A549 (cell line): ENCODE data around the gene AUH.

Source experiments
- CTCF ChIP-seq: fragments of >200 bp; sonication (Bioruptor Twin); formaldehyde crosslinking; IDR thresholded peaks from 3 replicates; pipeline ENCODE4 v1.5.1; 2016
- POLR2A ChIP-seq: IDR thresholded peaks from 2 replicates; pipeline ENCODE4 v1.6.1; 2012; ENCODE audit warnings: mild to moderate bottlenecking, low read length
- SMC3 ChIP-seq: fragments of >200 bp; sonication (Bioruptor Twin); formaldehyde crosslinking; IDR thresholded peaks from 3 replicates; pipeline ENCODE4 v1.6.1; 2018; ENCODE audit warnings: inconsistent platforms
- ZFP36 ChIP-seq: fragments of 450-650 bp; IDR thresholded peaks from 2 replicates; pipeline ENCODE4 v1.6.1; 2014; ENCODE audit warnings: borderline replicate concordance; ENCODE audit not compliant: partially characterized antibody

- TF ChIP-seq CTCF: no peak
- no peak for TF ChIP-seq SMC3
- no peak for TF ChIP-seq POLR2A
- TF ChIP-seq ZFP36: no peak
Observed at GRCh38 chr9:91386765-91387164, 25.0 kb upstream of the AUH start.
